Liver (tissue), 9 donors: ENCODE measurements around the gene WDFY1. TPM values are rescaled to one million over a fixed set of nuclear protein-coding genes. Genes with fewer than 3 reads are reported as not detected.

Experiments
- DNase-seq: peaks from one replicate; pipeline ENCODE4 v3.0.0-alpha.2; 2017; ENCODE audit warnings: low spot score
- H3K27ac ChIP-seq, 2 donors: one replicate each; pipeline ENCODE4 v1.7.0; 2013; ENCODE audit warnings: inconsistent platforms in 2 of 2, low read length in 2 of 2, control low read depth in 1 of 2, low read depth in 1 of 2, mild to moderate bottlenecking in 1 of 2
- H3K27me3 ChIP-seq, 4 donors: one replicate each; pipeline versions ENCODE4 v1.6.1 to v1.7.0; 2013; ENCODE audit warnings: low read length in 3 of 4, inconsistent platforms in 1 of 4, mild to moderate bottlenecking in 1 of 4, moderate library complexity in 1 of 4; ENCODE audit not compliant: control insufficient read depth in 4 of 4, insufficient read depth in 4 of 4
- H3K36me3 ChIP-seq, 4 donors: one replicate each; pipeline versions ENCODE4 v1.6.1 to v1.7.0; 2013; ENCODE audit warnings: low read length in 3 of 4, mild to moderate bottlenecking in 3 of 4, low read depth in 1 of 4, moderate library complexity in 1 of 4; ENCODE audit not compliant: control insufficient read depth in 4 of 4, insufficient read depth in 3 of 4
- H3K4me1 ChIP-seq, 4 donors: one replicate each; pipeline versions ENCODE4 v1.6.1 to v1.7.0; 2013; ENCODE audit warnings: low read length in 3 of 4, mild to moderate bottlenecking in 3 of 4, moderate library complexity in 1 of 4; ENCODE audit not compliant: control insufficient read depth in 4 of 4, insufficient read depth in 4 of 4
- H3K4me3 ChIP-seq, 3 donors: one replicate each; pipeline versions ENCODE4 v1.6.1 to v1.7.0; 2013; ENCODE audit warnings: low read length in 3 of 3, control low read depth in 1 of 3, low read depth in 1 of 3, mild to moderate bottlenecking in 1 of 3
- H3K9ac ChIP-seq, 2 donors: one replicate each; pipeline ENCODE4 v1.7.0; 2013; ENCODE audit warnings: low read length in 2 of 2, mild to moderate bottlenecking in 2 of 2, moderate library complexity in 2 of 2, control low read depth in 1 of 2, low read depth in 1 of 2
- H3K9me3 ChIP-seq, 4 donors: one replicate each; pipeline versions ENCODE4 v1.6.1 to v1.7.0; 2013; ENCODE audit warnings: low read length in 3 of 4; ENCODE audit not compliant: control insufficient read depth in 4 of 4
- ATF3 ChIP-seq: IDR thresholded peaks from 2 replicates; pipeline ENCODE4 v1.6.1; 2016; ENCODE audit warnings: antibody characterized with exemption
- CTCF ChIP-seq: fragments of 150-350 bp; IDR thresholded peaks from 2 replicates; pipeline ENCODE4 v1.5.1; 2017; ENCODE audit warnings: improper control_type of control experiment, low read depth, low read length; ENCODE audit not compliant: missing input control
- EGR1 ChIP-seq, 2 donors: IDR thresholded peaks; 2 replicates each; pipeline ENCODE4 v1.6.1; 2016 to 2018; ENCODE audit warnings: antibody characterized with exemption in 2 of 2, low read depth in 2 of 2
- FOXA1 ChIP-seq: IDR thresholded peaks from 2 replicates; pipeline ENCODE4 v1.6.1; 2016; ENCODE audit warnings: antibody characterized with exemption
- FOXA2 ChIP-seq: IDR thresholded peaks from 2 replicates; pipeline ENCODE4 v1.6.1; 2016; ENCODE audit warnings: antibody characterized with exemption
- GABPA ChIP-seq, 2 donors: IDR thresholded peaks in 1 of 2; conservative IDR thresholded peaks in 1 of 2; 2 replicates each; pipeline ENCODE4 v1.6.1; 2016; ENCODE audit warnings: antibody characterized with exemption in 2 of 2, mild to moderate bottlenecking in 1 of 2, moderate library complexity in 1 of 2
- HNF4A ChIP-seq, 2 donors: conservative IDR thresholded peaks; 2 replicates each; pipeline ENCODE4 v1.6.1; 2016; ENCODE audit warnings: antibody characterized with exemption in 2 of 2, mild to moderate bottlenecking in 2 of 2
- HNF4G ChIP-seq: IDR thresholded peaks from 2 replicates; pipeline ENCODE4 v1.6.1; 2016; ENCODE audit warnings: antibody characterized with exemption
- JUND ChIP-seq, 2 donors: IDR thresholded peaks; 2 replicates each; pipeline ENCODE4 v1.6.1; 2016; ENCODE audit warnings: antibody characterized with exemption in 2 of 2
- MAX ChIP-seq: IDR thresholded peaks from 2 replicates; pipeline ENCODE4 v1.6.1; 2016; ENCODE audit warnings: antibody characterized with exemption
- NR2F2 ChIP-seq: IDR thresholded peaks from 2 replicates; pipeline ENCODE4 v1.6.1; 2016; ENCODE audit warnings: antibody characterized with exemption
- RAD21 ChIP-seq, 2 donors: IDR thresholded peaks; 2 replicates each; pipeline ENCODE4 v1.6.1; 2016; ENCODE audit warnings: antibody characterized with exemption in 2 of 2, mild to moderate bottlenecking in 2 of 2
- RXRA ChIP-seq, 2 donors: IDR thresholded peaks; 2 replicates each; pipeline ENCODE4 v1.6.1; 2017 to 2018; ENCODE audit warnings: antibody characterized with exemption in 2 of 2, mild to moderate bottlenecking in 1 of 2
- SP1 ChIP-seq: IDR thresholded peaks from 2 replicates; pipeline ENCODE4 v1.6.1; 2018; ENCODE audit warnings: antibody characterized with exemption, mild to moderate bottlenecking
- TAF1 ChIP-seq: conservative IDR thresholded peaks from 2 replicates; pipeline ENCODE4 v1.6.1; 2016; ENCODE audit warnings: antibody characterized with exemption, mild to moderate bottlenecking
- YY1 ChIP-seq: IDR thresholded peaks from 2 replicates; pipeline ENCODE4 v1.6.1; 2016; ENCODE audit warnings: antibody characterized with exemption, mild to moderate bottlenecking
- ZBTB33 ChIP-seq: IDR thresholded peaks from 2 replicates; pipeline ENCODE4 v1.6.1; 2016; ENCODE audit warnings: antibody characterized with exemption
- WGBS: extraction: QIAGEN DNeasy Blood & Tissue Kit; methylation state at CpG from one replicate; pipeline ENCODE4 v1.1.7; 2013; 5-methylcytosine and 5-hydroxymethylcytosine counted together
- polyA plus RNA-seq, 2 donors: library from polyadenylated mRNA; stranded (reverse) in 1 of 2; unstranded in 1 of 2; fragments of 200-250 nt in 1 of 2; fragments of >200 nt in 1 of 2; fragmentation: Nextera tagmentation in 1 of 2; extraction: Ambion mirVana in 1 of 2; gene quantifications; one replicate each; pipeline versions ENCODE4 v1.2.1 to v1.2.3, GENCODE V29; 2013 to 2015
- total RNA-seq, 2 donors: library from RNA; depleted of rRNA; stranded (reverse); fragments of >200 nt; gene quantifications; one replicate each; pipeline ENCODE4 v1.2.3, GENCODE V29; 2014
- donor health status: healthy.
- donor health status: healthy.
- donor health status: healthy.
- donor health status: healthy.
- donor health status: healthy.

WDFY1 gene
- total and polyA plus RNA-seq, 4 donors: 12.0 to 34.2 (median 24.1) TPM

- Histone ChIP-seq H3K4me1 (no peaks in the 10 kb centered on the region), H3K9me3 (no peaks in the 10 kb centered on the region), H3K36me3 (no peaks in the 10 kb centered on the region), H3K27ac (no peak overlapping the region), H3K27me3 (no peaks in the 10 kb centered on the region), H3K4me3 (no peak overlapping the region), H3K9ac (no peak overlapping the region)
- TF ChIP-seq JUND (IDR thresholded peaks at IDR 0.05) (no peak), MAX (no peak), HNF4A (conservative IDR thresholded peaks at IDR 0.05) (no peak), HNF4G (no peak), ZBTB33 (no peak), CTCF (no peak), RAD21 (IDR thresholded peaks at IDR 0.05) (no peak), FOXA2 (no peak), NR2F2 (no peak)
- DNase-seq: no peak
- WGBS: 85% methylated on average over 2 of the region's 2 CpGs
Observed at GRCh38 chr2:223979730-223980396, 34.7 kb upstream of the WDFY1 start.

GRCh38 chr2:223978451-223978850, 33.3 kb upstream of the WDFY1 start:
- no peak for DNase-seq
- Histone ChIP-seq H3K9me3 (no peaks in the 10 kb centered on the region), H3K27ac (no peak overlapping the region), H3K9ac (no peak overlapping the region), H3K36me3 (no peaks in the 10 kb centered on the region), H3K4me1 (no peaks in the 10 kb centered on the region), H3K27me3 (no peaks in the 10 kb centered on the region), H3K4me3 (no peak overlapping the region)
- no peak for TF ChIP-seq HNF4A (conservative IDR thresholded peaks at IDR 0.05)
- no peak for TF ChIP-seq TAF1
- TF ChIP-seq MAX: no peak
- no peak for TF ChIP-seq FOXA2
- TF ChIP-seq ZBTB33: no peak
- TF ChIP-seq NR2F2: no peak
- TF ChIP-seq SP1: no peak
- TF ChIP-seq GABPA (IDR thresholded peaks at IDR 0.05 in 1 of 2, conservative IDR thresholded peaks at IDR 0.05 in 1 of 2): no peak
- no peak for TF ChIP-seq RXRA (IDR thresholded peaks at IDR 0.05)
- no peak for TF ChIP-seq HNF4G
- TF ChIP-seq CTCF: no peak
- TF ChIP-seq EGR1 (IDR thresholded peaks at IDR 0.05; ENCODE audit: low read depth in 2 of 2): no peak
- no peak for TF ChIP-seq YY1
- no peak for TF ChIP-seq RAD21 (IDR thresholded peaks at IDR 0.05)
- TF ChIP-seq JUND (IDR thresholded peaks at IDR 0.05): no peak
- no peak for TF ChIP-seq FOXA1
- TF ChIP-seq ATF3: no peak
- 88% methylated on average over 4 of the region's 4 CpGs for WGBS
